ENCODE results near the gene BCAP29. TPM values are rescaled to one million over a fixed set of nuclear protein-coding genes. Genes with fewer than 3 reads are reported as not detected.
A peak's percentile ranks its signal among the peaks of the same experiment; 100 is the strongest.

Gene BCAP29
- total RNA-seq, 1 donor from 2014 or later: 54.9 TPM

GRCh38 chr7:107579554-107579884 lies 527 bp upstream of the BCAP29 start:
- H4K20me1 ChIP-seq (ENCODE audit: insufficient read depth, low read length): no peaks in the 10 kb centered on the region
- no peak for DNase-seq (ENCODE audit: low read depth)
- peak overlapping the region; percentile 88 for H3K27ac ChIP-seq (ENCODE audit: low read depth, low read length)
- Mint-ChIP-seq H3K9me3 (ENCODE audit: unreplicated experiment) (no peaks in the 10 kb centered on the region), H3K4me3 (ENCODE audit: unreplicated experiment) (peak overlapping the region; percentile 94), H3K27me3 (ENCODE audit: low read depth, unreplicated experiment) (no peaks in the 10 kb centered on the region), H3K27ac (ENCODE audit: unreplicated experiment) (peak overlapping the region; percentile 64), H3K36me3 (ENCODE audit: low read depth, unreplicated experiment) (peaks cover 2% of the 10 kb centered on the region), H3K4me1 (ENCODE audit: low read depth, unreplicated experiment) (peaks cover 7% of the 10 kb centered on the region)
- TF ChIP-seq EZH2 (IDR thresholded peaks at IDR 0.05; ENCODE audit: insufficient read depth, low read length) (no peak), CTCF (IDR thresholded peaks at IDR 0.05; ENCODE audit: insufficient read depth, low read depth, low read length) (no peak)
- peaks cover under 1% of the 10 kb centered on the region for H3K36me3 ChIP-seq (ENCODE audit: insufficient read depth, low read length)
- peak overlapping the region; percentile 87 for H3K4me3 ChIP-seq (ENCODE audit: insufficient read depth, low read depth, low read length)
- peaks cover 7% of the 10 kb centered on the region for H3K4me1 ChIP-seq (ENCODE audit: insufficient read depth, low read length)
- peak overlapping the region; percentile 91 for H3K4me2 ChIP-seq (ENCODE audit: low read length)
- peak overlapping the region; percentile 92 for H3K9ac ChIP-seq (ENCODE audit: low read length)
- no peaks in the 10 kb centered on the region for H3K27me3 ChIP-seq (ENCODE audit: insufficient read depth, low read length)
- H2AFZ ChIP-seq (ENCODE audit: low read depth, low read length): peak overlapping the region; percentile 96
- H3K9me3 ChIP-seq (ENCODE audit: insufficient read depth, low read depth, low read length): no peaks in the 10 kb centered on the region
- FAIRE-seq: no peak
- peaks cover 47% of the 10 kb centered on the region for H3K79me2 ChIP-seq (ENCODE audit: insufficient read depth, low read length)

GRCh38 chr7:107580716-107581383 lies 804 bp downstream of the BCAP29 start:
- Histone ChIP-seq H3K4me3 (ENCODE audit: insufficient read depth, low read depth, low read length) (peak overlapping the region; percentile 87), H3K4me2 (ENCODE audit: low read length) (peak overlapping the region; percentile 91), H3K4me1 (ENCODE audit: insufficient read depth, low read length) (peaks cover 7% of the 10 kb centered on the region), H3K27me3 (ENCODE audit: insufficient read depth, low read length) (no peaks in the 10 kb centered on the region), H2AFZ (ENCODE audit: low read depth, low read length) (peak overlapping the region; percentile 96), H3K9me3 (ENCODE audit: insufficient read depth, low read depth, low read length) (no peaks in the 10 kb centered on the region), H3K9ac (ENCODE audit: low read length) (peak overlapping the region; percentile 92), H3K27ac (ENCODE audit: low read depth, low read length) (peak overlapping the region; percentile 88), H4K20me1 (ENCODE audit: insufficient read depth, low read length) (no peaks in the 10 kb centered on the region), H3K79me2 (ENCODE audit: insufficient read depth, low read length) (peaks cover 47% of the 10 kb centered on the region), H3K36me3 (ENCODE audit: insufficient read depth, low read length) (peaks cover 8% of the 10 kb centered on the region)
- Mint-ChIP-seq H3K27ac (ENCODE audit: unreplicated experiment) (peak overlapping the region; percentile 41), H3K27me3 (ENCODE audit: low read depth, unreplicated experiment) (no peaks in the 10 kb centered on the region), H3K36me3 (ENCODE audit: low read depth, unreplicated experiment) (peaks cover 2% of the 10 kb centered on the region), H3K4me1 (ENCODE audit: low read depth, unreplicated experiment) (peaks cover 7% of the 10 kb centered on the region), H3K4me3 (ENCODE audit: unreplicated experiment) (peak overlapping the region; percentile 88), H3K9me3 (ENCODE audit: unreplicated experiment) (no peaks in the 10 kb centered on the region)
- DNase-seq (ENCODE audit: low read depth) (no peak), FAIRE-seq (no peak)
- TF ChIP-seq EZH2 (IDR thresholded peaks at IDR 0.05; ENCODE audit: insufficient read depth, low read length) (no peak), CTCF (IDR thresholded peaks at IDR 0.05; ENCODE audit: insufficient read depth, low read depth, low read length) (no peak)

- H3K4me1 ChIP-seq (ENCODE audit: insufficient read depth, low read length): peaks cover 7% of the 10 kb centered on the region
- H3K36me3 ChIP-seq (ENCODE audit: insufficient read depth, low read length): peaks cover 8% of the 10 kb centered on the region
- peak overlapping the region; percentile 44 for H3K27ac Mint-ChIP-seq (ENCODE audit: unreplicated experiment)
- H3K9ac ChIP-seq (ENCODE audit: low read length): peak overlapping the region; percentile 92
- peak overlapping the region; percentile 91 for H3K4me2 ChIP-seq (ENCODE audit: low read length)
- H3K9me3 Mint-ChIP-seq (ENCODE audit: unreplicated experiment): no peaks in the 10 kb centered on the region
- peak overlapping the region; percentile 88 for H3K4me3 Mint-ChIP-seq (ENCODE audit: unreplicated experiment)
- H3K27ac ChIP-seq (ENCODE audit: low read depth, low read length): no peak overlapping the region
- H3K4me1 Mint-ChIP-seq (ENCODE audit: low read depth, unreplicated experiment): peaks cover 7% of the 10 kb centered on the region
- H3K36me3 Mint-ChIP-seq (ENCODE audit: low read depth, unreplicated experiment): peaks cover 2% of the 10 kb centered on the region
- no peaks in the 10 kb centered on the region for H3K9me3 ChIP-seq (ENCODE audit: insufficient read depth, low read depth, low read length)
- FAIRE-seq (no peak), DNase-seq (ENCODE audit: low read depth) (no peak)
- no peak overlapping the region for H2AFZ ChIP-seq (ENCODE audit: low read depth, low read length)
- H4K20me1 ChIP-seq (ENCODE audit: insufficient read depth, low read length): peaks cover 3% of the 10 kb centered on the region
- H3K27me3 ChIP-seq (ENCODE audit: insufficient read depth, low read length): no peaks in the 10 kb centered on the region
- H3K4me3 ChIP-seq (ENCODE audit: insufficient read depth, low read depth, low read length): peak overlapping the region; percentile 87
- H3K27me3 Mint-ChIP-seq (ENCODE audit: low read depth, unreplicated experiment): no peaks in the 10 kb centered on the region
- TF ChIP-seq EZH2 (IDR thresholded peaks at IDR 0.05; ENCODE audit: insufficient read depth, low read length) (no peak), CTCF (IDR thresholded peaks at IDR 0.05; ENCODE audit: insufficient read depth, low read depth, low read length) (no peak)
- H3K79me2 ChIP-seq (ENCODE audit: insufficient read depth, low read length): peaks cover 52% of the 10 kb centered on the region
Observed at GRCh38 chr7:107581387-107582013, 1.5 kb downstream of the BCAP29 start.

All from astrocyte (in vitro differentiated cells and primary cell).